GM19372 (cell line): ENCODE data around the gene SUFU.

Experiments
- ATAC-seq: cut with Tn5 transposase; IDR thresholded peaks from one replicate; pipeline ENCODE4 v1.9.1; 2021; ENCODE audit warnings: mild to moderate bottlenecking, low read depth, moderate library complexity; ENCODE audit not compliant: unreplicated experiment

Gene SUFU

DNA sequence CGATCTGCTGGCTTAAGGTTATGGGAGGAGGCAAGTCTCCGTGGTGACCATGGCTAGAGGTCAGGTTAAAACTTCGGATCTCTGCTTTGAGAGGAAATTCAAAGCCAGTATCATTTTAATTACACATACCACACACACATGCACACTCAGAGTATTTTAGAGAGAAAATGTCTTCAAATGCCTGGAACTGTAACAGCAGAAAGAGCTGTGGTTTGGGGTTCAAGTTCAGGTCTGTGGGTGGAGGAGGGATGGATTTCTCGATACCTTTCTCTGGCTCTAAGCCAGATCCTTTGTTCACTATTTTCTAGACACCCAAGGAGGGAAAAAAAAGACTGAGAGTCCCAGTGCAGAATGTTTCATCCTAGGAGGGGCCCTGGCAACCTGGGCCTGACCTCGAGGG is 177.9 kb downstream of the SUFU start:
- ATAC-seq: no peak

- no peak for ATAC-seq
Observed at GRCh38 chr10:102682416-102682815, 178.6 kb downstream of the SUFU start.

DNA sequence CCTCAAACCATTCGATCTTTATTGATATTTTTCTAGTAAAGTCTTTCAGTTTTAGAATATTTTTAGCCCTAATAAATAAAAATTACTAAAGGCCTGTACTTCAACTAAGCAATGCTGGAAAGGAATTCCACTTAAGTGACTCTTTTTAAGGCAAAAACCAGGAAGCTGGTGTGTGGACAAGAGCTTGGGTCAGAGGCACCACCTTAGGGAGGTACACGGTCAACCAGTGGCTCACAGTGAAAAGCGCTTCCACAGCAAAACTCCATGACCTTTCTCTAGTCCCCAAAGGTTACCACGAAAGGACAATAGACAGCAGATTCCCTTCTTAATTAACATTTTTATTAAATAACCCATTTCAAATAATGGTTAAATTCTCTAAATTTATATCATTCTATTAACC is 179.2 kb downstream of the SUFU start:
- no peak for ATAC-seq
